ENCODE data around the gene CDC42BPB.

GRCh38 chr14:102952276-102952675, 105.1 kb downstream of the CDC42BPB start:
- TF ChIP-seq TARDBP (IDR thresholded peaks at IDR 0.05), result no peak
- no peak for TF ChIP-seq ZNF384 (IDR thresholded peaks at IDR 0.05)
- TF ChIP-seq BHLHE40 (IDR thresholded peaks at IDR 0.05; ENCODE audit: borderline replicate concordance), result no peak
- TF ChIP-seq FOXM1 (IDR thresholded peaks at IDR 0.05; ENCODE audit: borderline replicate concordance), result no peak
- no peak for TF ChIP-seq PKNOX1 (IDR thresholded peaks at IDR 0.05)
- no peak for TF ChIP-seq ARNT (IDR thresholded peaks at IDR 0.05)
- no peak for TF ChIP-seq LEF1 (IDR thresholded peaks at IDR 0.05; ENCODE audit: borderline replicate concordance)
- TF ChIP-seq FOXA1 (IDR thresholded peaks at IDR 0.05), result no peak
- no peak for TF ChIP-seq SP1 (IDR thresholded peaks at IDR 0.05)
- no peak for TF ChIP-seq L3MBTL2 (conservative IDR thresholded peaks at IDR 0.05)
- TF ChIP-seq SUZ12 (IDR thresholded peaks at IDR 0.05), result no peak
